ENCODE results near the gene LPAR1.

LPAR1 gene

GRCh38 chr9:110952540-110952859, 85.8 kb downstream of the LPAR1 start:
- TF ChIP-seq POU6F1 (CRISPR knock-in tag; IDR thresholded peaks at IDR 0.05; ENCODE audit: borderline replicate concordance, low read depth): no peak
- no peak for ATAC-seq

- TF ChIP-seq ARNTL (CRISPR knock-in tag; IDR thresholded peaks at IDR 0.05; ENCODE audit: borderline replicate concordance, low read depth): no peak
- no peak for TF ChIP-seq CREB5 (CRISPR knock-in tag; IDR thresholded peaks at IDR 0.05; ENCODE audit: low read depth)
- no peak for TF ChIP-seq GLIS3 (CRISPR knock-in tag; IDR thresholded peaks at IDR 0.05)
- TF ChIP-seq POU6F1 (CRISPR knock-in tag; IDR thresholded peaks at IDR 0.05; ENCODE audit: borderline replicate concordance, low read depth): no peak
- TF ChIP-seq OSR1 (CRISPR knock-in tag; IDR thresholded peaks at IDR 0.05): no peak
- TF ChIP-seq ZNF565 (CRISPR knock-in tag; conservative IDR thresholded peaks at IDR 0.05; ENCODE audit: low read depth): no peak
- ATAC-seq: no peak
These were observed 86.3 kb downstream of the LPAR1 start for GRCh38 chr9:110951805-110952539.

GRCh38 chr9:110950041-110950645, 88.1 kb downstream of the LPAR1 start:
- ATAC-seq: no peak
- TF ChIP-seq ISL1 (CRISPR knock-in tag; IDR thresholded peaks at IDR 0.05): no peak
- no peak for TF ChIP-seq GLIS3 (CRISPR knock-in tag; IDR thresholded peaks at IDR 0.05)
- no peak for TF ChIP-seq TSHZ2 (CRISPR knock-in tag; IDR thresholded peaks at IDR 0.05)
- no peak for TF ChIP-seq ZFP30 (CRISPR knock-in tag; IDR thresholded peaks at IDR 0.05)
- no peak for TF ChIP-seq ZFP3 (CRISPR knock-in tag; IDR thresholded peaks at IDR 0.05)
- no peak for TF ChIP-seq CREB5 (CRISPR knock-in tag; IDR thresholded peaks at IDR 0.05; ENCODE audit: low read depth)
- no peak for TF ChIP-seq ZNF70 (CRISPR knock-in tag; IDR thresholded peaks at IDR 0.05)

GRCh38 chr9:110949081-110949480, 89.2 kb downstream of the LPAR1 start:
- ATAC-seq: no peak
- TF ChIP-seq TCF4 (CRISPR knock-in tag; IDR thresholded peaks at IDR 0.05; ENCODE audit: borderline replicate concordance): no peak
- no peak for TF ChIP-seq CSRNP3 (CRISPR knock-in tag; IDR thresholded peaks at IDR 0.05)
- no peak for TF ChIP-seq ARNTL (CRISPR knock-in tag; IDR thresholded peaks at IDR 0.05; ENCODE audit: borderline replicate concordance, low read depth)
- TF ChIP-seq PPARA (CRISPR knock-in tag; IDR thresholded peaks at IDR 0.05; ENCODE audit: borderline replicate concordance): no peak
- no peak for TF ChIP-seq BACH2 (CRISPR knock-in tag; IDR thresholded peaks at IDR 0.05; ENCODE audit: borderline replicate concordance)
- TF ChIP-seq CREB5 (CRISPR knock-in tag; IDR thresholded peaks at IDR 0.05; ENCODE audit: low read depth): no peak
- no peak for TF ChIP-seq CSDC2 (CRISPR knock-in tag; IDR thresholded peaks at IDR 0.05)
- TF ChIP-seq ZNF8 (CRISPR knock-in tag; IDR thresholded peaks at IDR 0.05): no peak
- TF ChIP-seq OSR1 (CRISPR knock-in tag; IDR thresholded peaks at IDR 0.05): no peak
- TF ChIP-seq ISL1 (CRISPR knock-in tag; IDR thresholded peaks at IDR 0.05): no peak
- no peak for TF ChIP-seq RARB (CRISPR knock-in tag; IDR thresholded peaks at IDR 0.05)
- TF ChIP-seq ZFP3 (CRISPR knock-in tag; IDR thresholded peaks at IDR 0.05): no peak
- no peak for TF ChIP-seq ZC3H10 (CRISPR knock-in tag; IDR thresholded peaks at IDR 0.05)
- no peak for TF ChIP-seq GLIS3 (CRISPR knock-in tag; IDR thresholded peaks at IDR 0.05)
- no peak for TF ChIP-seq PATZ1 (CRISPR knock-in tag; IDR thresholded peaks at IDR 0.05; ENCODE audit: borderline replicate concordance)
- no peak for TF ChIP-seq ESRRG (CRISPR knock-in tag; IDR thresholded peaks at IDR 0.05)
- TF ChIP-seq ZFP30 (CRISPR knock-in tag; IDR thresholded peaks at IDR 0.05): no peak
